Lower lobe of right lung (tissue), 2 donors: ENCODE measurements around the gene LPP. TPM values are rescaled to one million over a fixed set of nuclear protein-coding genes. Genes with fewer than 3 reads are reported as not detected.

ENCODE experiments used
- ATAC-seq, 2 donors: fragments of 200-7000 bp; cut with Tn5 transposase; one replicate each; pipeline ENCODE4 v1.9.1; 2020 to 2022; ENCODE audit warnings: mild to moderate bottlenecking in 2 of 2, moderate library complexity in 2 of 2
- DNase-seq: peaks from one replicate; pipeline ENCODE4 v3.0.0-alpha.2; 2020
- H3K27ac ChIP-seq: fragments of 200-600 bp; one replicate; pipeline ENCODE4 v1.8.0; 2022
- H3K27me3 ChIP-seq: fragments of 200-600 bp; one replicate; pipeline ENCODE4 v1.8.0; 2022; ENCODE audit warnings: low read depth
- H3K36me3 ChIP-seq: fragments of 200-600 bp; one replicate; pipeline ENCODE4 v1.8.0; 2022; ENCODE audit warnings: mild to moderate bottlenecking
- H3K4me1 ChIP-seq: fragments of 200-600 bp; one replicate; pipeline ENCODE4 v1.8.0; 2022
- H3K4me3 ChIP-seq: fragments of 200-600 bp; one replicate; pipeline ENCODE4 v1.8.0; 2022; ENCODE audit warnings: mild to moderate bottlenecking
- H3K9me3 ChIP-seq: fragments of 200-600 bp; one replicate; pipeline ENCODE4 v1.8.0; 2022
- CTCF ChIP-seq: fragments of 200-600 bp; IDR thresholded peaks from one replicate; pipeline ENCODE4 v1.8.0; 2022; ENCODE audit warnings: antibody characterized with exemption, mild to moderate bottlenecking
- intact Hi-C: fragments of 100-400 bp; cut with DNase I; formaldehyde crosslinking; loops from one replicate; pipeline ENCODE4 v1.11.0; 2022
- total RNA-seq: library from RNA; stranded (reverse); fragmentation: NEBNext Ultra II Directional; extraction: Animal tissue kit (Norgen Biotek cat#: 25700); gene quantifications from one replicate; pipeline ENCODE4 v1.2.1, GENCODE V29; 2021
- donor health status: DM: no; HTN: yes; CAD: no; lungs with severe emphysema.

The LPP gene
- total RNA-seq, 1 donor from 2014 or later, result 180 TPM

DNA sequence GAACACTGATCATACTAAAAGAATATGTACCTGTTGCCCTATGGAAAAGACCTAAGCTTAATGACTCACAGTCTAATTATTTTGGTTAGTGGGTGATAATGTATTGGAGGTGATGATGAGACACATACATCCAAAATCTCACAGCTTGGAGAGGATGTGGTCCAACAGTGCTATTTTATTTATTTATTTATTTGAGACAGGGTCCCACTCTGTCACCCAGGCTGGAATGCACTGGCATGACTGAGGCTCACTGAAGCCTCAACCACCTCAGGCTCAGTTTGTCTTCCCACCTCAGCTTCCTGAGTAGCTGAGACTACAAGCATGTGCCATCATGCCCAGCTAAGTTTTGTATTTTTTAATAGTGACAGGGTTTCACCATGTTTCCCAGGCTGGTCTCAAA is 35.0 kb downstream of the LPP start:
- Histone ChIP-seq H3K27ac (no peak overlapping the region), H3K4me1 (peaks cover 34% of the 10 kb centered on the region), H3K4me3 (no peak overlapping the region), H3K9me3 (no peaks in the 10 kb centered on the region), H3K36me3 (peaks cover 7% of the 10 kb centered on the region), H3K27me3 (no peaks in the 10 kb centered on the region)
- ATAC-seq (no peak), DNase-seq (no peak)
- intact Hi-C loops, result no loop called here
- TF ChIP-seq CTCF, result no peak

GRCh38 chr3:188191460-188191859 is 37.5 kb downstream of the LPP start:
- Histone ChIP-seq H3K9me3 (no peaks in the 10 kb centered on the region), H3K4me1 (peaks cover 34% of the 10 kb centered on the region), H3K4me3 (no peak overlapping the region), H3K27ac (no peak overlapping the region), H3K36me3 (peaks cover 7% of the 10 kb centered on the region), H3K27me3 (no peaks in the 10 kb centered on the region)
- no peak for TF ChIP-seq CTCF
- no peak for ATAC-seq
- intact Hi-C loops, result no loop called here
- DNase-seq, result no peak

DNA sequence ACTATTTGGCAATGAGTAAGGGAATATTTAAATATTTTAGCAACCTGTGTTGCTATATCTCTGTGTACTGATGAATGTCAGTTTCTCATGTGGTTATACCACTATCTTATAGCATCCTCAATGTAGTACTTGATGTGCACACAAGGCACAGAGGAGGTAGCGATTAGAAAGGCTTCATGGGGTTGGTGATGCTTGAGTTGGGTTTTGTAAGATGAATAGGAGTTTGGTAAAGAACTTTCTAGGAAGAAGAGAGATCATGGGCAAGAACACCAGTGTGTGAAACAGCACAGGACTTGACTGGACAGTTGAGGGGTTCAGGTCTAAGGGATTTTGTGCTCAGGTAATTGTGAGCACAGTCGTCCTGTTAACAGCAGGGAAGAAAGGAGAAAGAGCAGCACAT is 38.1 kb downstream of the LPP start:
- no peak for ATAC-seq

DNA sequence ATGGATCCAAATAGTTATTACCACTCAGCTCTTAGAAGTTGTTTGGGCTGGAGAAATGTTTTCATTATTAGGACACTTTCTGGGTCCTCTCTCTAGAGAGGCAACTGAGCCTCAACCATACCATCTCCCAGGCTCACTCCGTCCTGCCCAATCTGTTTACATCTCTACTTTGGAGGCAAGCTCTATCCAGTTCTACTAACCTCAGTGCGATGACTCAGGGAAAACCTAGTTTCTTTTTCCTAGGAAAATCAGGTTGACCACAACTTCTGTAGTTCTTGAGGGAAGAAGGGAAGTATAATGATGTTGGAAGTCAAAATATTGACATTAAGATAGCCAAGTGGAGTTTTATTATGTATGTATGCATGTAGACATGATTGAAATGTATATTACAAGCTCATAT is 40.4 kb downstream of the LPP start:
- ATAC-seq, result no peak
- peaks cover 27% of the 10 kb centered on the region for H3K4me1 ChIP-seq

More for the DNA sequence above, 38.1 kb downstream of the LPP start:
- H3K4me3 ChIP-seq, result no peak overlapping the region
- H3K4me1 ChIP-seq, result peaks cover 33% of the 10 kb centered on the region
- H3K27me3 ChIP-seq, result no peaks in the 10 kb centered on the region
- peaks cover 7% of the 10 kb centered on the region for H3K36me3 ChIP-seq
- H3K27ac ChIP-seq, result no peak overlapping the region
- no peaks in the 10 kb centered on the region for H3K9me3 ChIP-seq
- no peak for TF ChIP-seq CTCF
- DNase-seq, result no peak
- intact Hi-C loops, result no loop called here

DNA sequence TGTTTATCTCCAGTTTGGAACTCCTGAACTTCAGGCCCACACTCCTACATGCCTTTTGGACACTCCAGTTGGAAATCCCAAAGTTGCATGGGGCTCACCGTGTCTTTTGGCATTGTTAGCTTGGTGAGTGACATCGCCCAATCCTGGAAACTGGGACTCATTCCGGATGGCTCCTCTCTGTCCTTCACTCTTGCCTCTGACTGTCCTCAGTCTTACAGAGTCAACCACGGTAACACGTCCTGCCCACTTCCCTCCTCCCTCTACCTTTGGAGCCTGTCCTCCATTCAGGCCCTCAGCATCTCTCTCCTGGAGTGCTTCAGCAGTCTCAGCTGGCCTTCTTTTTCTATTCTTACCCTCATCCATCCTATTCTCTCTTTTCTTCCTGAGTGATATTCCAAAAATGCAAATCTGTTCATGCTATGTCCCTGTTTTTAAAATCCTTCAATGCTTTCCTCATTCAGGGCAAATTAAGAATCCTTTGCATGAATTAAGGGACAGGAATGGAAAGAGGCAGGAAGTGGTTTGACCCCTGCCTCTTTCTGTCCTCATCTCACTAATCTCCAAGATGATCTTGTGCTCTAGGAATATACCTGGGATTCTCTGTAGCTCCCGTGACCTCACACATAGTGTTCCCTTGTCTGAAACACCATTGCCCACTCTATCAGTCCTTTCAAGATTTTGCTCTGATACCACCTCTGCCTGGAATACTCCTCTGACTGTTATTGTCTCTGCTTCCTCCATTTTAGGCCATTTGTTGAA is 42.5 kb downstream of the LPP start:
- Histone ChIP-seq H3K27ac (no peak overlapping the region), H3K36me3 (peaks cover 7% of the 10 kb centered on the region), H3K4me3 (no peak overlapping the region), H3K9me3 (no peaks in the 10 kb centered on the region), H3K4me1 (peaks cover 27% of the 10 kb centered on the region), H3K27me3 (no peaks in the 10 kb centered on the region)
- intact Hi-C loops, result no loop called here
- no peak for DNase-seq
- no peak for TF ChIP-seq CTCF
- ATAC-seq, result no peak

More for the DNA sequence above, 40.4 kb downstream of the LPP start:
- Histone ChIP-seq H3K27ac (no peak overlapping the region), H3K9me3 (no peaks in the 10 kb centered on the region), H3K36me3 (peaks cover 7% of the 10 kb centered on the region), H3K4me3 (no peak overlapping the region), H3K27me3 (no peaks in the 10 kb centered on the region)
- no peak for DNase-seq
- TF ChIP-seq CTCF, result no peak
- intact Hi-C loops, result no loop called here
